ENCODE data around the gene WDR64. TPM values are rescaled to one million over a fixed set of nuclear protein-coding genes. Genes with fewer than 3 reads are reported as not detected.

The WDR64 gene
- total and polyA plus RNA-seq, 11 donors: not detected

DNA sequence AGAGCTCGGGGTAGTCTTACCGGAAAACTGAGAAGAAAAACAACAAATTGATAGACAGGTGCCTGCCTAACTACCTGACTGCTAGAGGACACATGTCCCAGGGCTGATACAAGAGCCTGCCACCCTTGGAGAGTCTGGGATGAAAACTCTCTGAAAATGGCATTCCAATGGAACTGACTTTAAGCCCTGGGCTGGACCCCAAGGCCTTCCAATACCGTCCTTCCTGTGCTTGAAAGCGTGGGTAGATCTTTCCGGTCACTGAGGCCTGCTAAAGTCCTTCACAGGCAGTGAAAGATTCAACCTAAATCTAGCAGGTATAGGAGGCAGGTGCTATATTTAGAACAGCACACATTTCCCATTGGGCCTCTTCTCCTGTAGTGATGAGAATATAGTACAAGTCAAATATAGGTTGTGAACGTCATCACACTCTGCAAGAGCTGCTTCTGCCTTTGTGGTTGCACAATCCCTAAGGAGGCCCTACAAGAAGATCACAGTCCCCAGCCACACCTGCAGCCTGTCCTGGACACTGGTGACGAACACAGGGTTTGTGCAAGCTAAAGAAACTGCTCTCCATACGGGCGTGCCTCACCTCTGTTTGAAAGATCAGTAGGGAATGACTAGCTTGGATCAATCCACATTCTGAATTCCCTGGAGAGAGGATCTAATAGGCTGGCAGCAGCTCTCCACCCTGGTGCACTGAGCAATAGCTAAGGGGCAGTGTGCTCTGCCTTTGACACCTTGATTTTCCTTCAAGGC is 11.0 kb upstream of the WDR64 start:
- DNase-seq (no peak), ATAC-seq (no peak)
- no peaks in the 10 kb centered on the region for H3K36me3 ChIP-seq
- TF ChIP-seq POLR2A (IDR thresholded peaks at IDR 0.05): no peak
- TF ChIP-seq, protein P1, sequence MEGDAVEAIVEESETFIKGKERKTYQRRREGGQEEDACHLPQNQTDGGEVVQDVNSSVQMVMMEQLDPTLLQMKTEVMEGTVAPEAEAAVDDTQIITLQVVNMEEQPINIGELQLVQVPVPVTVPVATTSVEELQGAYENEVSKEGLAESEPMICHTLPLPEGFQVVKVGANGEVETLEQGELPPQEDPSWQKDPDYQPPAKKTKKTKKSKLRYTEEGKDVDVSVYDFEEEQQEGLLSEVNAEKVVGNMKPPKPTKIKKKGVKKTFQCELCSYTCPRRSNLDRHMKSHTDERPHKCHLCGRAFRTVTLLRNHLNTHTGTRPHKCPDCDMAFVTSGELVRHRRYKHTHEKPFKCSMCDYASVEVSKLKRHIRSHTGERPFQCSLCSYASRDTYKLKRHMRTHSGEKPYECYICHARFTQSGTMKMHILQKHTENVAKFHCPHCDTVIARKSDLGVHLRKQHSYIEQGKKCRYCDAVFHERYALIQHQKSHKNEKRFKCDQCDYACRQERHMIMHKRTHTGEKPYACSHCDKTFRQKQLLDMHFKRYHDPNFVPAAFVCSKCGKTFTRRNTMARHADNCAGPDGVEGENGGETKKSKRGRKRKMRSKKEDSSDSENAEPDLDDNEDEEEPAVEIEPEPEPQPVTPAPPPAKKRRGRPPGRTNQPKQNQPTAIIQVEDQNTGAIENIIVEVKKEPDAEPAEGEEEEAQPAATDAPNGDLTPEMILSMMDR (IDR thresholded peaks at IDR 0.05): no peak
- H3K4me3 ChIP-seq: peak overlapping the region in 11 of 12 donors; percentile 45 to 98 (median 90)
- H3K27me3 ChIP-seq: no peaks in the 10 kb centered on the region
- peaks cover 0 to 20% (median 0%) of the 10 kb centered on the region in 12 donors for H3K9me3 ChIP-seq
- intact Hi-C loops (cut with DNase I): loop anchor here in 3 of 10 donors (5.0 kb wide), 2 partner anchors 119 to 206 kb away; partner anchors contain the start of gene EXO1 (in 2 of the 3)
- 83 to 88% (median 86%) methylated on average over 9 of the region's 9 CpGs for WGBS, 4 donors
- H3K27ac ChIP-seq: peak overlapping the region in 9 of 12 donors; percentile 0 to 84 (median 52)
- H3K4me1 ChIP-seq: peaks cover 0 to 35% (median 10%) of the 10 kb centered on the region in 12 donors

DNA sequence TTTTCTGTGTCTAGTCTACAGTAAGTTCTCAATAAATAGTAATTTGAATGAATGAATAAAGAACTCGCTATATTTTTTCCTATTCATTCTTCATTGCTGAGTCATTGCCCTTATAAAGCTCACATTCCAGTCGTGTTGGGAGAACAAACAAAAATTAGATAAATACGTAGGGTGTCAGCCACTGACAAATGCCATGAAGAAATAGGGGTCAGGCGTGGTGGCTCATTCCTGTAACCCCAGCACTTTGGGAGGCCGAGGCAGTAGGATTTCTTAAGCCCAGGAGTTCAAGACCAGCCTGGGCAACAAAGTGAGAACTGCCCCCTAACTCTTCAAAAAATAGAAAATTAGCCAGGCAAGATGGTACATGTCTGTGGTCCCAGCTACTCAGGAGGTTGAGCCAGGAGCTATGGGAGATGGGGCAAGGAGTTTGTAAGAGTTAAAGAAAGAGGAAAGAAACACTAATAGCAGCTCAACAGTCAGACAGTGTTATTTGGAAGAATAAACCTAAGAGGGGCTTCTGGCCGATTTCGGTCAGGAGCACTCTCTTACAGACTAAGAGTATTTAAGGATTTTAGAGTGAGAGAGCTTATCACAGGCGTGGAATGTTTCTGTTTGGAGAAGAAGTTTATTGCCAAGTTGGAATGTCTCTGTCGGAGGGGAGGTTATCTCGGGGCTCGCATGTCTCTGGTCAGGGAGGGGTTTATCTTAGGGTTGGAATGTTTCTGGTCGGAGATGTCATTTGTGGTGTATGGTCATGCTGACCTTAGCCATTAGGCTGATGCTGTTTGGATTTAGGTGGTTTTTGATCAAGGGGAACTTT is 10.1 kb upstream of the WDR64 start:
- DNase-seq (no peak), ATAC-seq (no peak)
- peaks cover 0 to 20% (median 0%) of the 10 kb centered on the region in 12 donors for H3K9me3 ChIP-seq
- intact Hi-C loops (cut with DNase I): loop anchor here in 3 of 10 donors (5.0 kb wide), 2 partner anchors 120 to 205 kb away; partner anchors contain the start of gene EXO1 (in 2 of the 3)
- no peak overlapping the region for H3K4me3 ChIP-seq
- H3K36me3 ChIP-seq: no peaks in the 10 kb centered on the region
- H3K27ac ChIP-seq: no peak overlapping the region
- no peaks in the 10 kb centered on the region for H3K27me3 ChIP-seq
- peaks cover 0 to 27% (median 10%) of the 10 kb centered on the region in 12 donors for H3K4me1 ChIP-seq
- 57 to 65% (median 62%) methylated on average over 12 of the region's 12 CpGs for whole genome bisulfite sequencing, 4 donors
- no peak for TF ChIP-seq POLR2A (IDR thresholded peaks at IDR 0.05)
- TF ChIP-seq, protein P1 (IDR thresholded peaks at IDR 0.05): no peak

DNA sequence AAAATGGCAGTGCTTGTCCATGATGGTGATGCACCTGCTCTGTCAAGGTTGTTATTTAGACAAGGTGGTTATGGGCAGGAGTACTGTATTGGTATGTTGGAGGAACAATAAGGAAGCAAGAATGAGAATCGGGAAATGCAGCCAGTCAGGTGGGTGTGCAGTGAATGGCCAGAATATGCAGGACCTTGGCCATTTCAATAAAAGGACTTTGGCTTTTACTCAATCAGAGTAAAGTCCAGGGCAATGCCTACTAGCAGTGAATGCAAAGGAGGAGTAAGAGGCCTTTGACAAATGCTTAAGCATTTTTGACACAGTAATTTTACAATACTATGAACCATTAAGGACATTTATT is 9.5 kb upstream of the WDR64 start:
- H3K9me3 ChIP-seq: peaks cover 0 to 20% (median 0%) of the 10 kb centered on the region in 12 donors
- H3K27ac ChIP-seq: no peak overlapping the region
- intact Hi-C loops (cut with DNase I): loop anchor here in 3 of 10 donors (5.0 kb wide), 2 partner anchors 120 to 205 kb away; partner anchors contain the start of gene EXO1 (in 2 of the 3)
- WGBS, 4 donors: 81 to 100% (median 93%) methylated on average over 1 of the region's 1 CpG
- no peak overlapping the region for H3K4me3 ChIP-seq
- H3K27me3 ChIP-seq: no peaks in the 10 kb centered on the region
- no peak for TF ChIP-seq POLR2A (IDR thresholded peaks at IDR 0.05)
- TF ChIP-seq, protein P1 (IDR thresholded peaks at IDR 0.05): no peak
- no peak for ATAC-seq
- no peaks in the 10 kb centered on the region for H3K36me3 ChIP-seq
- DNase-seq: no peak
- peaks cover 0 to 21% (median 9%) of the 10 kb centered on the region in 12 donors for H3K4me1 ChIP-seq

DNA sequence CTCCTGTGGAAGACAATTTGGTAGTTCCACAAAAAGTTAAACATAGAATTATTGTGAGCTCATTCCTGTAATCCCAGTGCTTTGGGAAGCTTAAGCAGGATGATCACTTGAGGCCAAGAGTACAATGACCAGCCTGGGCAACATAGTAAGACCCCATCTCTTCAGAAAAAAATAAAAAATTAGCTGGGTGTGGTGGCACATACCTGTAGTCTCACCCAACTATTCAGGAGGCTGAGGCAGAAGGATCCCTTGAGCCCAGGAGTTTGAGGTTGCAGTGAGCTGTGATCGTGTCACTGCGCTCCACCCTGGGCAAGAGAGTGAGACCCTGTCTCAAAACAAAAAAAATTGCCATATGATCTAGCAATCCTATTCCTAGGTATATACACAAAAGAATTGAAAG is 7.8 kb upstream of the WDR64 start:
- 92 to 100% (median 95%) methylated on average over 2 of the region's 2 CpGs for WGBS, 4 donors

More for the DNA sequence above, 7.8 kb upstream of the WDR64 start:
- no peaks in the 10 kb centered on the region for H3K36me3 ChIP-seq
- no peaks in the 10 kb centered on the region for H3K27me3 ChIP-seq
- DNase-seq: no peak
- peaks cover 0 to 22% (median 0%) of the 10 kb centered on the region in 12 donors for H3K9me3 ChIP-seq
- no peak overlapping the region for H3K4me3 ChIP-seq
- intact Hi-C loops (cut with DNase I): loop anchor here in 3 of 10 donors (5.0 kb wide), 2 partner anchors 122 to 203 kb away; partner anchors contain the start of gene EXO1 (in 2 of the 3)
- no peak overlapping the region for H3K27ac ChIP-seq
- peaks cover 0 to 7% (median under 1%) of the 10 kb centered on the region in 12 donors for H3K4me1 ChIP-seq
- TF ChIP-seq, protein P1 (IDR thresholded peaks at IDR 0.05): no peak
- no peak for TF ChIP-seq POLR2A (IDR thresholded peaks at IDR 0.05)
- ATAC-seq: no peak

Data from heart left ventricle (tissue), 16 donors.